ENCODE measurements around the gene PRKAA1.
"Not testable (repeated sequence)": the region's sequence is repeated elsewhere in the genome, so short reads cannot be mapped to it uniquely, and the experiment has no call there.

PRKAA1 gene

GRCh38 chr5:40786664-40787063 lies 11.5 kb downstream of the PRKAA1 start:
- in situ Hi-C loops (cut with MboI; ENCODE audit: low pct_unique_long_range_greater_than_20kb, low sequenced_read_pairs); DNase-seq: not testable (repeated sequence)

GRCh38 chr5:40784916-40785315 lies 13.3 kb downstream of the PRKAA1 start:
- in situ Hi-C loops (cut with MboI; ENCODE audit: low pct_unique_long_range_greater_than_20kb, low sequenced_read_pairs) = no loop called here
- no peak for DNase-seq

- in situ Hi-C loops (cut with MboI; ENCODE audit: low pct_unique_long_range_greater_than_20kb, low sequenced_read_pairs) = no loop called here
- DNase-seq = no peak
These were observed 14.0 kb downstream of the PRKAA1 start for GRCh38 chr5:40784027-40784653.

GRCh38 chr5:40781843-40782409 lies 16.2 kb downstream of the PRKAA1 start:
- DNase-seq = no peak
- in situ Hi-C loops (cut with MboI; ENCODE audit: low pct_unique_long_range_greater_than_20kb, low sequenced_read_pairs) = no loop called here

GRCh38 chr5:40780858-40781257 lies 17.3 kb downstream of the PRKAA1 start:
- in situ Hi-C loops (cut with MboI; ENCODE audit: low pct_unique_long_range_greater_than_20kb, low sequenced_read_pairs) = no loop called here
- no peak for DNase-seq

GRCh38 chr5:40780199-40780598 lies 18.0 kb downstream of the PRKAA1 start:
- DNase-seq = no peak
- in situ Hi-C loops (cut with MboI; ENCODE audit: low pct_unique_long_range_greater_than_20kb, low sequenced_read_pairs) = no loop called here

- DNase-seq = no peak
- in situ Hi-C loops (cut with MboI; ENCODE audit: low pct_unique_long_range_greater_than_20kb, low sequenced_read_pairs) = no loop called here
These were observed 18.6 kb downstream of the PRKAA1 start for GRCh38 chr5:40779561-40779960.

- no peak for DNase-seq
- in situ Hi-C loops (cut with MboI; ENCODE audit: low pct_unique_long_range_greater_than_20kb, low sequenced_read_pairs) = no loop called here
These were observed 20.0 kb downstream of the PRKAA1 start for GRCh38 chr5:40778133-40778532.

GRCh38 chr5:40776658-40776977 lies 21.6 kb downstream of the PRKAA1 start:
- in situ Hi-C loops (cut with MboI; ENCODE audit: low pct_unique_long_range_greater_than_20kb, low sequenced_read_pairs) = no loop called here
- no peak for DNase-seq

- no peak for DNase-seq
- in situ Hi-C loops (cut with MboI; ENCODE audit: low pct_unique_long_range_greater_than_20kb, low sequenced_read_pairs) = no loop called here
These were observed 22.1 kb downstream of the PRKAA1 start for GRCh38 chr5:40775846-40776657.

- no peak for DNase-seq
- in situ Hi-C loops (cut with MboI; ENCODE audit: low pct_unique_long_range_greater_than_20kb, low sequenced_read_pairs) = no loop called here
These were observed 22.9 kb downstream of the PRKAA1 start for GRCh38 chr5:40775085-40775845.

GRCh38 chr5:40774623-40775022 lies 23.6 kb downstream of the PRKAA1 start:
- in situ Hi-C loops (cut with MboI; ENCODE audit: low pct_unique_long_range_greater_than_20kb, low sequenced_read_pairs) = loop anchor here (25.0 kb wide), 1 partner anchor 88 kb away; no protein-coding TSS in a partner anchor
- no peak for DNase-seq

- no peak for DNase-seq
- in situ Hi-C loops (cut with MboI; ENCODE audit: low pct_unique_long_range_greater_than_20kb, low sequenced_read_pairs) = loop anchor here (25.0 kb wide), 1 partner anchor 92 kb away; no protein-coding TSS in a partner anchor
These were observed 27.4 kb downstream of the PRKAA1 start for GRCh38 chr5:40770764-40771163.

GRCh38 chr5:40762705-40763104 lies 35.5 kb downstream of the PRKAA1 start:
- no peak for DNase-seq
- in situ Hi-C loops (cut with MboI; ENCODE audit: low pct_unique_long_range_greater_than_20kb, low sequenced_read_pairs) = loop anchor here (25.0 kb wide), 1 partner anchor 100 kb away; no protein-coding TSS in a partner anchor

GRCh38 chr5:40757400-40757799 lies 40.8 kb downstream of the PRKAA1 start:
- no peak for DNase-seq
- in situ Hi-C loops (cut with MboI; ENCODE audit: low pct_unique_long_range_greater_than_20kb, low sequenced_read_pairs) = loop anchor here (25.0 kb wide), 1 partner anchor 105 kb away; no protein-coding TSS in a partner anchor

GRCh38 chr5:40755407-40756365 lies 42.5 kb downstream of the PRKAA1 start, which contains the start of gene TTC33:
Gene TTC33, minus strand, starts transcription at chr5:40755961. Its CDS starts 8,943 bp downstream, at chr5:40747018.
- in situ Hi-C loops (cut with MboI; ENCODE audit: low pct_unique_long_range_greater_than_20kb, low sequenced_read_pairs) = loop anchor here (25.0 kb wide), 1 partner anchor 107 kb away; no protein-coding TSS in a partner anchor
- DNase-seq = peak; percentile 96

- DNase-seq = peak; percentile 81
- in situ Hi-C loops (cut with MboI; ENCODE audit: low pct_unique_long_range_greater_than_20kb, low sequenced_read_pairs) = loop anchor here (25.0 kb wide), 1 partner anchor 107 kb away; no protein-coding TSS in a partner anchor
These were observed 43.1 kb downstream of the PRKAA1 start for GRCh38 chr5:40755093-40755406.

GRCh38 chr5:40754381-40755092 lies 43.6 kb downstream of the PRKAA1 start:
- no peak for DNase-seq

More at GRCh38 chr5:40754381-40755092, 43.6 kb downstream of the PRKAA1 start:
- in situ Hi-C loops (cut with MboI; ENCODE audit: low pct_unique_long_range_greater_than_20kb, low sequenced_read_pairs) = loop anchor here (25.0 kb wide), 1 partner anchor 108 kb away; no protein-coding TSS in a partner anchor
